Astrocyte (in vitro differentiated cells and primary cell): ENCODE measurements around the gene ATP5MC3. TPM values are rescaled to one million over a fixed set of nuclear protein-coding genes. Genes with fewer than 3 reads are reported as not detected.
A peak's percentile ranks its signal among the peaks of the same experiment; 100 is the strongest.

Source experiments
- DNase-seq: peaks from one replicate; pipeline ENCODE4 v3.0.0-alpha.2; 2010; ENCODE audit warnings: low read depth
- FAIRE-seq: peaks from 2 replicates; lab custom pipeline; 2011; peaks lifted over from hg19 to GRCh38; lab: Jason Lieb, UNC
- H2AFZ ChIP-seq: 2 replicates; pipeline ENCODE4 v1.6.0; 2012; ENCODE audit warnings: low read depth, low read length, inconsistent platforms
- H3K27ac ChIP-seq: 2 replicates; pipeline ENCODE4 v1.5.1; 2011; ENCODE audit warnings: low read depth, low read length, inconsistent platforms
- H3K27me3 ChIP-seq: 2 replicates; pipeline ENCODE4 v1.6.0; 2011; ENCODE audit warnings: low read length, inconsistent platforms; ENCODE audit not compliant: insufficient read depth
- H3K36me3 ChIP-seq: 2 replicates; pipeline ENCODE4 v1.5.1; 2011; ENCODE audit warnings: low read length, inconsistent platforms; ENCODE audit not compliant: insufficient read depth
- H3K4me1 ChIP-seq: 2 replicates; pipeline ENCODE4 v1.5.1; 2011; ENCODE audit warnings: low read length, inconsistent platforms; ENCODE audit not compliant: insufficient read depth
- H3K4me2 ChIP-seq: 2 replicates; pipeline ENCODE4 v1.6.0; 2012; ENCODE audit warnings: low read length, inconsistent platforms
- H3K4me3 ChIP-seq: 2 replicates; pipeline ENCODE4 v1.5.1; 2011; ENCODE audit warnings: low read depth, mild to moderate bottlenecking, low read length, inconsistent platforms; ENCODE audit not compliant: insufficient read depth
- H3K79me2 ChIP-seq: 2 replicates; pipeline ENCODE4 v1.6.0; 2012; ENCODE audit warnings: mild to moderate bottlenecking, low read length, inconsistent platforms; ENCODE audit not compliant: insufficient read depth
- H3K9ac ChIP-seq: 2 replicates; pipeline ENCODE4 v1.6.0; 2012; ENCODE audit warnings: mild to moderate bottlenecking, low read length, inconsistent platforms
- H3K9me3 ChIP-seq: 2 replicates; pipeline ENCODE4 v1.5.1; 2012; ENCODE audit warnings: low read depth, mild to moderate bottlenecking, low read length, inconsistent platforms; ENCODE audit not compliant: insufficient read depth
- H4K20me1 ChIP-seq: 2 replicates; pipeline ENCODE4 v1.6.0; 2012; ENCODE audit warnings: low read length, inconsistent platforms; ENCODE audit not compliant: insufficient read depth
- H3K27ac Mint-ChIP-seq: one replicate; pipeline ENCODE4 v1.8.0; 2021; ENCODE audit warnings: mild to moderate bottlenecking, mixed read lengths; ENCODE audit not compliant: unreplicated experiment
- H3K27me3 Mint-ChIP-seq: one replicate; pipeline ENCODE4 v1.8.0; 2021; ENCODE audit warnings: low read depth, mixed read lengths; ENCODE audit not compliant: unreplicated experiment
- H3K36me3 Mint-ChIP-seq: one replicate; pipeline ENCODE4 v1.8.0; 2021; ENCODE audit warnings: low read depth, mixed read lengths; ENCODE audit not compliant: unreplicated experiment
- H3K4me1 Mint-ChIP-seq: one replicate; pipeline ENCODE4 v1.8.0; 2021; ENCODE audit warnings: low read depth, mixed read lengths; ENCODE audit not compliant: unreplicated experiment
- H3K4me3 Mint-ChIP-seq: one replicate; pipeline ENCODE4 v1.8.0; 2021; ENCODE audit warnings: mild to moderate bottlenecking, moderate library complexity, mixed read lengths; ENCODE audit not compliant: unreplicated experiment
- H3K9me3 Mint-ChIP-seq: one replicate; pipeline ENCODE4 v1.8.0; 2021; ENCODE audit warnings: mild to moderate bottlenecking, mixed read lengths; ENCODE audit not compliant: unreplicated experiment
- CTCF ChIP-seq: IDR thresholded peaks from 2 replicates; pipeline ENCODE4 v1.5.1; 2011; ENCODE audit warnings: low read depth, mild to moderate bottlenecking, inconsistent platforms, low read length, moderate library complexity; ENCODE audit not compliant: insufficient read depth
- EZH2 ChIP-seq: IDR thresholded peaks from 2 replicates; pipeline ENCODE4 v1.6.1; 2012; ENCODE audit warnings: mild to moderate bottlenecking, low read length, inconsistent platforms; ENCODE audit not compliant: insufficient read depth
- total RNA-seq: library from RNA; stranded (reverse); gene quantifications from 2 replicates; pipeline ENCODE4 v1.2.1, GENCODE V29; 2021

ATP5MC3 gene
- total RNA-seq, 1 donor from 2014 or later = 289 TPM

GRCh38 chr2:175187378-175187777 is 5.9 kb upstream of the ATP5MC3 start:
- Mint-ChIP-seq H3K27me3 (no peaks in the 10 kb centered on the region), H3K36me3 (no peaks in the 10 kb centered on the region), H3K9me3 (peaks cover 4% of the 10 kb centered on the region), H3K27ac (no peak overlapping the region), H3K4me3 (no peak overlapping the region), H3K4me1 (peaks cover 3% of the 10 kb centered on the region)
- DNase-seq (no peak), FAIRE-seq (no peak)
- Histone ChIP-seq H3K36me3 (no peaks in the 10 kb centered on the region), H3K27ac (no peak overlapping the region), H3K79me2 (no peaks in the 10 kb centered on the region), H3K4me2 (no peak overlapping the region), H4K20me1 (no peaks in the 10 kb centered on the region), H2AFZ (no peak overlapping the region), H3K4me3 (no peak overlapping the region), H3K27me3 (no peaks in the 10 kb centered on the region), H3K9ac (no peak overlapping the region), H3K9me3 (no peaks in the 10 kb centered on the region), H3K4me1 (no peaks in the 10 kb centered on the region)
- TF ChIP-seq EZH2 = no peak
- no peak for TF ChIP-seq CTCF

- Mint-ChIP-seq H3K4me3 (no peak overlapping the region), H3K9me3 (no peaks in the 10 kb centered on the region), H3K36me3 (peaks cover 4% of the 10 kb centered on the region), H3K27me3 (no peaks in the 10 kb centered on the region), H3K27ac (no peak overlapping the region), H3K4me1 (peaks cover 7% of the 10 kb centered on the region)
- no peak for TF ChIP-seq EZH2
- TF ChIP-seq CTCF = no peak
- H3K4me1 ChIP-seq = peaks cover 5% of the 10 kb centered on the region
- H3K9me3 ChIP-seq = no peaks in the 10 kb centered on the region
- peaks cover 17% of the 10 kb centered on the region for H4K20me1 ChIP-seq
- no peak overlapping the region for H3K27ac ChIP-seq
- H3K4me2 ChIP-seq = no peak overlapping the region
- peaks cover 34% of the 10 kb centered on the region for H3K79me2 ChIP-seq
- DNase-seq (no peak), FAIRE-seq (no peak)
- no peak overlapping the region for H3K4me3 ChIP-seq
- peaks cover 12% of the 10 kb centered on the region for H3K36me3 ChIP-seq
- H3K9ac ChIP-seq = no peak overlapping the region
- no peak overlapping the region for H2AFZ ChIP-seq
- no peaks in the 10 kb centered on the region for H3K27me3 ChIP-seq
Measured at GRCh38 chr2:175183674-175184073, 2.2 kb upstream of the ATP5MC3 start.

DNA sequence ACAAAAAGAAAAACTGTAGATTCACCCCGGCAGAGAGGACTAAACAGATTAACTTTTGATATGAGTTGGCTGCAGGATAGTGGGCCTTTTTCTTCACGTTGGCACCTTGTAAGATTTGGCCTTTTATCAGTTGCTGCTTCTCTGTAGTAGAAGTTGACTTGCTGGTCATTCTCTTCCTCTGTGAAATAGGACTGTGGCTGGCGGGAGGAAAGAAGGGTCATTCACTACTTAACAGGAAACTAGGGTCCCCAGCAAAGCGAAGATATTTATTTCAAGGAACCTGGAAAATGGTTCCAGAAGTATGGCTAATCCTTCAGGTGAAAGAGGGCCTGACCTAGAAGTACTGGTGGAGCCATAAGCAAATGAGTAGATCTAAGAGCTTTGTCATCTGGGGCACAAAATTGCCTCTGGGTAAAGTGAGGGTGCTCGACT is 383 bp upstream of the ATP5MC3 start:
- FAIRE-seq (no peak), DNase-seq (no peak)
- Mint-ChIP-seq H3K27ac (peak overlapping the region; percentile 74), H3K36me3 (peaks cover 4% of the 10 kb centered on the region), H3K9me3 (no peaks in the 10 kb centered on the region), H3K4me3 (peak overlapping the region; percentile 96), H3K27me3 (no peaks in the 10 kb centered on the region), H3K4me1 (peaks cover 4% of the 10 kb centered on the region)
- peaks cover 5% of the 10 kb centered on the region for H3K4me1 ChIP-seq
- peaks cover 29% of the 10 kb centered on the region for H3K36me3 ChIP-seq
- peak overlapping the region; percentile 84 for H3K4me3 ChIP-seq
- H3K4me2 ChIP-seq = peak overlapping the region; percentile 96
- peak overlapping the region; percentile 96 for H3K9ac ChIP-seq
- peaks cover 25% of the 10 kb centered on the region for H4K20me1 ChIP-seq
- H3K27me3 ChIP-seq = no peaks in the 10 kb centered on the region
- H2AFZ ChIP-seq = peak overlapping the region; percentile 87
- peak overlapping the region; percentile 82 for H3K27ac ChIP-seq
- TF ChIP-seq EZH2 (no peak), CTCF (no peak)
- H3K79me2 ChIP-seq = peaks cover 38% of the 10 kb centered on the region
- H3K9me3 ChIP-seq = no peaks in the 10 kb centered on the region
